ENCODE results near the gene ZCCHC4.
"Not testable (repeated sequence)": the region's sequence is repeated elsewhere in the genome, so short reads cannot be mapped to it uniquely, and the experiment has no call there.

Gene ZCCHC4

DNA sequence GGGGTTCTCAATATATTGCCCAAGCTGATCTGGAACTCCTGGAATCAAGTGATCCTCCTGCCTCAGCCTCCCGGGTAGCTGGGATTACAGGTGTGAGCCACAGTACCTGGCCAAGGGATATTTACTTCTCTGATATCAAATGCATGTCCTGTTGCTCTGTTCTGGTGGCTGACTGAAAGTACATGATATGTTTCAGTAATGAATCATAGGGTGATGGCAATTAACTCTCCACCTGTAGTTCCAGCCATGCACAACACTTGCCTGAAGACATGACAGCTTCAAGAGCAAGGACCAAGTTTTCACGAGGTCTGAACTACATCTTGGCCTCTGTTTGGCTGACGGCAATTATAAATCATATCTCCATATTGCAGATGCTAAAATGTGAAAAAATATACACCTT, 9.1 kb downstream of the ZCCHC4 start:
- no peak for DNase-seq (ENCODE audit: low spot score)

- DNase-seq (ENCODE audit: low spot score): not testable (repeated sequence)
Measured at GRCh38 chr4:25328463-25328862, 15.9 kb downstream of the ZCCHC4 start.

- DNase-seq (ENCODE audit: low spot score): no peak
Measured at GRCh38 chr4:25330335-25330734, 17.8 kb downstream of the ZCCHC4 start.

DNA sequence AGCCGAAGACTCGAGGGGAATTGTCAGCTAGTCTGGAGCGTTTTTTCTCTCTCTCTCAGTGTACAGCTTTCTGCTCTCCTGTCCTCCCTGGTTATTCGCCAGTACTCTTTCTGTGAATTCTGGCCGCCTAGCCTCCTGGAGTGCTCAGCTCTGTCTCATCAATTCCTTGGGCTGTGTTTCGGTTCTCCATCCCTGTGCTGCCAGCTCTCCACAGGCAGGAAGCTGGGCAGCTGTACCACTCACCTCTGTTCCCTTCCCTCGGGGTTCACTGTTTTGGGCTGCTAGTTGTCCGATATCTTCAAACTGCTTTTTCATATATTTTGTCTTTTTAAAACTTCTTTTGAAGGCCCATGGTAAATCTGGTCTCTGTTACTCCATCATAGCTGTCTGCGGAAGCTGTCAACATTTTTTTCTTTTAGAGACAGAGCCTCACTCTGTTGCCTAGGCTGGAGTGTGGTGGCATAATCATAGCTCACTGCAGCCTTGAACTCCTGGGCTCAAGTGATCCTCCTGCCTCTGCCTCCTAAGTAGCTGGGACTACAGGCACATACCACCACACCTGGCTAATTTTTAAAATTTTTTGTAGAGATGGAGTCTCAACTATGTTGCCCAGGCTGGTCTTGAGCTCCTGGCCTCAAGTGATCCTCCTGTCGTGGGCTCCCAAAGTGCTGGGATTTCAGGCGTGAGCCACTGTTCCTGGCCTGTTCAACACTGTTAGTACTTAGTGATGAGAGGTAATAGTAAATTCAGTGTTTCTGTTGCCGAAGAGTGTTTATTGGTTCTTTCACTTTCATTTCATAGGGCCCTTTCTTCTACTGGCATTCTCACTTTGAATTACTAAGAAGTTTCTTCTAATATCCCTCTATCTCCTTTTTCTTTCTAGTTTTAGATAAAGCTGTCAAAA, 18.6 kb downstream of the ZCCHC4 start:
- no peak for DNase-seq (ENCODE audit: low spot score)

GRCh38 chr4:25343671-25344070, 31.1 kb downstream of the ZCCHC4 start:
- DNase-seq (ENCODE audit: low spot score): no peak

GRCh38 chr4:25345744-25346143, 33.2 kb downstream of the ZCCHC4 start:
- no peak for DNase-seq (ENCODE audit: low spot score)

DNA sequence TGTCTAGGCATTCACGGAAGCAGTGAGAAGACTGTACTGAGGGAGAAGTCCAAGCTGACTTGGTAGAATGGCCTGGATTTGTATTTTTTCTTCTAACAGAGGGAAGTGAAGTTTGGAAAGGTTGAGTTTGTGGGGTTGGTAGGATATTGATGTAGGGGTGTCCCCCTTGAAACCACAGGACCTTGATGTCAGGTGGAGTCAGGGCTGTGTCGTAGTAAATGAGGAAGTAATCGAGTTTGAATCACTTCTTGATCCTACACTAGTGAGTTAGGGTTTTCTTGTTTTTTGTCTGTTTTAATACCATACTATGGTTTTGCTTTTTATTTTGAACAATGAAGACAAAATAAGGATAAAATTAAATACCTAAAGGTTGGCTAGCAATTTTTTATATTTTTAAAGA, 34.3 kb downstream of the ZCCHC4 start:
- DNase-seq (ENCODE audit: low spot score): no peak

DNA sequence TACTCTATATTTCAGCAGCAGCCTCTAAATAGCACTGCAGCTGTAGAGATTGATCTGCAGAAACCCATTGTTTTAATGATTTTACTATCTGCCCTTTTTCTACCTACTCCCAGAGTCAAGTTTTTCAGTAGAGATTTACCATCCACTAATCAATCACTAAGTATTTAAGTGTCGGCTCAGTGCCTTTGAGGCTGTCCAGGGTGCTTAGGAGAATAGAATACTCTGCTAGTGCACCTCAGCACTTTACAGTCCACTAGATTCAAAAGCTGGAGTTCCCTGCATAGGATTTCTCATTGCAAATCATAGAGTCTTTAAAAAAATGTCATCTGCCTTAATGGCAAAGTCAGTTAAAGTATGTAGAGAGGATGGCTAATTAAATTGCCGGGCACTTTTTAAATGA, 34.9 kb downstream of the ZCCHC4 start:
- no peak for DNase-seq (ENCODE audit: low spot score)

DNA sequence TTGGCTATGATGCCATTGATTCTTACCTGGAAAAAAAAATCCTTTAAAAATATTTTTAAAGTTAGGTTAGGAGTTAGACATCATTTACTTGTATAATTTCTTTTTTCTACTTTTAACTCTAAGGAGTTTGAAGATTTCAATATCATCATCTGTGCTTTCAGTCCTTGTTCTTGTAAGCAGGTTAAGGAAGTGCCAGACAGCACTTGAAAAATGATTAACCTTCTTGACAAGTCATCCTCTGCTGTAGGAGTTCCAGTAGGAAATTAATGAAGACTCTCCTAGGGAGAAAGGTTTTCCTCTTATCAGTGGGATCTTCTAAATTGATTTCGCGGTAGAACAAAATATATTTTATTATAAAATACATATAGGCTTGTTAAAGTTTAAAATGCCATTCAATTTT, 35.4 kb downstream of the ZCCHC4 start:
- no peak for DNase-seq (ENCODE audit: low spot score)

DNA sequence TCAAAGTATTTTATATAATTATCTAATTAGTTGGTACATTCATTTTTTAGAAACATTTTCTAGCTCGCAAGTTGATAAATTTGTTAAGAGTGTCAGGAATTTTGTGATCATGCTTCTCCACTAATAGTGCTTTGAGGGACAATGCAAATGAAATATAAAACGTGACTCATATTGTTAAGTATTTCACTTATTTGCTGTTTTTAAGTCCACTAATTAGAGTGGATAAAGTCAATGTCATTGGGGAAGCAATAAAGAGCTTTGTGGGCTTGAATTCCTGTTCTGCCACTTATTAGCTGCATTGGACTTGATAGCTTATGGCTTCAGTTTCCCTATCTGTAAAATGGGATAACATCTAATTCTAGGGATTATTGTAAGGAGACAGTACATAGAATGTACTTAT, 38.0 kb downstream of the ZCCHC4 start:
- no peak for DNase-seq (ENCODE audit: low spot score)

- DNase-seq (ENCODE audit: low spot score): no peak
Measured at GRCh38 chr4:25351777-25352416, 39.3 kb downstream of the ZCCHC4 start.

DNA sequence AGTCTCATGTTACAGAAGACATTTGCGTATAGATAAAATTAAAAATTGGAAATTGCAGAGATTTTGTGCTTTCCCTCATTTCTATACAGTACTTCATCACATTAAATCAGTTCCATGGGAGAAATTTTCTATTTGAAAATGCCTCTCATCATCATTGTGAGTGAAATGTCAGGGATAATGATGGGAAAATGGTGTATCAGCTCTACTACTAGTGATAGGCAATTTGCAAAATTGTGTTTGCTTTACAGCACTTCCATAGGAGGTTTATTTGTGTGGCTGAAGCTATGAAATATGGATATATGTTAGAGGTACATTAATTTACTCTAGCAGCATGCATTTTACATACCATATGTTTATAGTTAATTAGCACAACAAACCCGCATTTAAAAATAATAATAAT, 43.5 kb downstream of the ZCCHC4 start:
- DNase-seq (ENCODE audit: low spot score): no peak

- no peak for DNase-seq (ENCODE audit: low spot score)
Measured at GRCh38 chr4:25358515-25359275, 46.1 kb downstream of the ZCCHC4 start.

- DNase-seq (ENCODE audit: low spot score): no peak
Measured at GRCh38 chr4:25361253-25361652, 48.7 kb downstream of the ZCCHC4 start.

GRCh38 chr4:25367004-25367621, 54.5 kb downstream of the ZCCHC4 start:
- peak; percentile 20 for DNase-seq (ENCODE audit: low spot score)

GRCh38 chr4:25367877-25368276, 55.3 kb downstream of the ZCCHC4 start:
- DNase-seq (ENCODE audit: low spot score): no peak

GRCh38 chr4:25368315-25368714, 55.7 kb downstream of the ZCCHC4 start:
- DNase-seq (ENCODE audit: low spot score): no peak

DNA sequence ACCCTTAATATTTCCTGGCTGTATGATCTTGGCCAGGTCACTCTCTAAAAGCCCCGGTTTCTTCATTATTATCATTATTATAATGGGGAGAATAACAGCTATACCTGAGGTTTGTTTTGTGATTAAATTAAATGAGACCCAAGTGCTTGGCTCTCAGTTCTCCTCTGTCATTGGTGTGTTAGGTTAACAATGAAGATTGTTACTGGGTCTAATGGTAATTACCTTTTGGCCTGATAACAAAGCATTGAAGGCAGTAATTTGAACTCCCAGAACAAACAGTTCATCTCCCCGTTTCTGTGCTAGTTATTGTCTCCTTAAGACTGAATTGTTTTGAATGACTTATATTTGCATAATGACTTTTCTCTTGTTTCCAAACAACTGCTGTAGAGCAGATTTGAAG, 57.7 kb downstream of the ZCCHC4 start:
- DNase-seq (ENCODE audit: low spot score): no peak

- DNase-seq (ENCODE audit: low spot score): not testable (repeated sequence)
Measured at GRCh38 chr4:25372549-25372948, 60.0 kb downstream of the ZCCHC4 start.

DNA sequence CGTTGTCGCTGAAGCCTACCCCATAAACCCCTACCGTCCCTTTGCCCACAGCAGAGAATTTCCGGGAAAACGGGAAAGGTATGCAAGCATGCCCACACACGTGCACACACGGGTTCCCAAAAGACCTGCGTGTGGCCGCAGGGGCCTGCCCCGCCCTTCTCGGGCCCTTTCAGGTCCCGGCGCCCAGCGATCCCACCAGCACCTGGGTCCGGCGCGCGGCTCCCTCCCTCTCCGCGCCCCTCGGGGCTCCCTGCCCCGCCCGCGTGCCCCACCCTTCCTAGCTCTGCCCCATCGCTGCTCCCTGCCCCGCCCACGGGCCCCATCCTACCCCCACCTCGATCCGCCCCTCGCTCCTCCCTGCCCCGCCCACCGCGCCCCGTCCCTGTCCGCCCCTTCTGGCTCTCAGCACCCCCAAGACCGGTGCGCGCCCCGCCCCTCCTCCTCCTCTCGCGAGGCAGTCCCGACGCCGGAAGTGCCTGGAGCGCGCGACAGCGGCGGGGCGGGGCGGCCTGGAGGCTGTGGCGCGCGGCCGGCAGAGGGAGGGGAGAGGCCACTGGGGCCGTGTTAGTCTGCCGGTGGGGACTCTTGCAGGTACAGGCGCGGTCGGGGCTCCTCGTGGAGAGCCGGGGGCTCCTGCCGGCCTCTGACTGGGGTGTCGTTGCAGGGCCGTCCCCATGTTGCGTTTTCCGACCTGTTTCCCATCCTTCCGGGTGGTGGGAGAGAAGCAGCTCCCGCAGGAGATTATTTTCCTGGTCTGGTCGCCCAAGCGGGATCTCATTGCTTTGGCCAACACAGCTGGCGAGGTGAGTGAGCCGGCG, 64.4 kb downstream of the ZCCHC4 start, which contains the start of gene ANAPC4:
Gene ANAPC4, plus strand, starts transcription at position 510 of the 818 bp plus-strand sequence. Its CDS starts 165 bp downstream, at position 675.
- peak; percentile 84 for DNase-seq (ENCODE audit: low spot score)
